Activated CD4-positive, alpha-beta T cell treated with anti-CD3 and anti-CD28 coated beads for 1 hour (primary cell): Measurements from ENCODE around the gene SREBF2.
"Not testable (repeated sequence)": the region's sequence is repeated elsewhere in the genome, so short reads cannot be mapped to it uniquely, and the experiment has no call there.

ENCODE experiments used
- DNase-seq: peaks from one replicate; pipeline ENCODE4 v3.0.0-alpha.2; 2020

SREBF2 gene

DNA sequence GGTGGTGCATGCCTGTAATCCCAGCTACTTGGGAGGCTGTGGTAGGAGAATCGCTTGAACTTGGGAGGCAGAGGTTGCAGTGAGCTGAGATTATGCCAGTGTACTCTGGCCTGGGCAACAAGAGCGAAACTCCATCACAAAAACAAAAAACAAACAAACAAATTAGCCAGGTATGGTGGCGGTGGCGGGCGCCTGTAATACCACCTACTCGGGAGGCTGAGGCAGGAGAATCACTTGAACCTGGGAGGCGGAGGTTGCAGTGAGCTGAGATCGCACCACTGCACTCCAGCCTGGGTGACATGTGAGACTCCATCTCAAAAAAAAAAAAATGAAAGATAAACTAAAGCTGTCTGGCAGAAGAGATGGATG, 116.0 kb downstream of the SREBF2 start:
- DNase-seq, result not testable (repeated sequence)

DNA sequence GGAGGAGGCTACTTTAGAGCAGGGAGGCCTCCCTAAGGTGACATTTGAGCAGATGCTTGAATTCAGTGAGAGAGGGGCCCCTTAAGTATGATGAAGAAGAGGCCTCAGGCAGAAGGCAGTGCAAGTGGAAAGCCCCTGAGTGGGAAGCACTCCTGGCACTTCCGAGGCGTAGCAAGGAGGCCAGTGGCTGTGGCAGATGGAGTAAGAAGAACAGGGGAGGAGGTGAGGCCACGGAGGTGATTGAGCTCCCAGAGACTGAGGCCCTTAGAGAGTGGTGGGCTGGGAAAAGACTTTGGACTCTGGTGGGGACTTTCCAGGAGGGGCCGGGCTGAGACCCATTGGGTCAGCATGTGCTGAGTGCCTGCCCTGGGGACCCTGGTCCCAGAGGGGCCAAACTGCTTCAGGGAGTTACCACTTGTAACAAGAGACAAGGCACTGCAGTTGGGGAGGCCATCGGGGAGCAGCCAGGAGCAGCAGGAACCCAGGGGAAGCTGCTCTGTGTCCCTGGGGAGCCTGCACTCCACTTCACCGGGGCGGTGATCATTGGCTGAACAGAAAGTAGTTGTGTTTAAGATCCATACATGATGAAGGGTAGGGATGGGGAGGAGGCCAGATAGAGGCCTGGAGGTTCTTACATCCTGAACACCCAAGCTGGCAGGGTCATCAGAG, 116.5 kb downstream of the SREBF2 start:
- no peak for DNase-seq

DNA sequence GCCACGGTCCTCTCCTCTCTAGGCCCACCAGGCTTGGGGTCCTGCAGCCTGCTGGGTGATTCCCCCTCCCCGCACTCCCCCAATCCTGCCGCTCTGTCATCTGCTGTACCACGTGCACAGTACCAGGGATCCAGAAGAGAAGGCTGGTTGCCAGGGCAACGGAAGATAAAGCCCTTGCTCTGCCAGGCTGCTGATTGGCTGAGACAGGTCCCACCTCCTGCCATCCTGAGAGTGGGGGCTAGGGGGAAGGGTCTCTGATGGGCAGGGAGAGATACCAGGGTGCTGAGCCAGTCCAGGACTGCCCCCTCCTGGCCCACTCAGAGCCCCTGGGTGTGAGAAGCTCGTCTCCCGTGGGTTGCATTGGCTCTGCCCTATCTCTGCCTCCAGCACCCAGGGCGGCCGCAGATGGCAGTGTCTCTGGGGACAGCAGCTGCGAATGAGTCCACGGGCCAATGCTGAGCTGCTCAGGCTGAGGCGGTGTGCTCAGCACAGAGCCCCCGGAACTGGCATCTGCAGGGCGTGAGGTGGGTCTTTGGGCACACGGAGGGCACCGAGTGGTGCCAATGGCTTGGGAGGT, 119.1 kb downstream of the SREBF2 start, which contains the start of gene SMIM45:
Gene SMIM45 (plus strand): TSS at position 253 of the 577 bp plus-strand sequence.
- DNase-seq, result no peak

DNA sequence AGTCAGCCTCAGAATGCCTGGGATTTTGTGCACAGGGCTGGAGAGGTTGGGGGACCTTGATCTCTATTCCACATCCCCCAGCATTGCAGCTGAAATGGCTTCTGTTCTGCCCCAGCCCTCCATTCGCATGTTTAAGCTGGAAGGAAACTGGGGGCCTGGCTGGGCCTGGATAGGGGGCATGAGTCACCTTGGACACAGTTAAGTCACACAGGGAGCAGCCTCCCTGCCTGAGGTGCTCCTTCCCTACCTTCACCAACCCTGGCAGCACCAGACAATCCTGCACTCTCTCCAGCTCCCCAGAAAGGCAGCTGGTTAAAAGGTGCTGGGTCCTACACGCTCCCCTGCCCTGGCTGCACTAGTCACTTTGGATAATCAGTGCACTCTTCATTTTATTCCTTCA, 119.8 kb downstream of the SREBF2 start:
- no peak for DNase-seq
